Measurements from ENCODE around the gene NRG2.

DNA sequence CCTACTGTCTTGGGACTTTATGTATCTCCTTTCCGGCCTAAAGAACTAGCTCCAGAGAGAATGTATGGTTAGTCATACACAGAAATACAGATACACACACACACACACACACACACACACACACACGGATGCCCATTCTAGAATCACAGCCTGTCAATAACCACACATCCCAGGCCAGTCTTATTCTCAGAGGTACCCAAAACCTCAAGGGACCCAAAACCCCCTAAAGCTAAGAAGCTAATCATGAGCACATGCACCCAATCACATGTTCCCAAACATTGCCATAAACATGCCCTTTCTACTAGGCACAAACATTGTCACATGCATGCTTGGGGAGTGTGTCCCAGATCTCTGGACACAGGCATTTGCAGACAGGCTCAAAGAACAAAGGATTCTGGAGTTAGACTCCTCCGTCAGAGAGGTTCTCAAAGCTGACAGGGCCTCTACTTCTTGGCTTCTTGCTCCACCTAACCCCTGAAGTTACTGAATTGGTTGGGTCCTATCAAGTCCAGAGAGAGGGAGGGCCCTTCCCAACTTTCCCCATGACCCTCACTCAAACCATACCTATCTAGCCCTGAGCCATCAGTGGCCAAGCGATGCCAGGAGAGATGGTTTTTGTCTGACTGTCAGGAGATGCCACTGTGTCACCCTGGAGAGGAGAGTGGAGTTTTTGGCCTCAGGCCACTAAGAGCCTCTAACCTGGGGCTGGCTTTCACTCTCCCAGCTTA, 78.7 kb downstream of the NRG2 start:
- TF ChIP-seq CTCF (IDR thresholded peaks at IDR 0.05): no peak
- no peak for TF ChIP-seq POLR2A (IDR thresholded peaks at IDR 0.05)
- no peak for TF ChIP-seq POLR2AphosphoS5 (IDR thresholded peaks at IDR 0.05)

All from breast epithelium (tissue), 3 donors.